Ovary (tissue), 9 donors: ENCODE results near the gene CDH22. TPM values are rescaled to one million over a fixed set of nuclear protein-coding genes. Genes with fewer than 3 reads are reported as not detected.

Source experiments
- DNase-seq, 5 donors: peaks; one replicate each; pipeline ENCODE4 v3.0.0-alpha.2; 2019 to 2020
- H3K27ac ChIP-seq, 2 donors: fragments of 200-600 bp; one replicate each; pipeline versions ENCODE4 v1.5.1 to v1.8.0; 2019 to 2022
- H3K27me3 ChIP-seq: fragments of 200-600 bp; one replicate; pipeline ENCODE4 v1.8.0; 2022
- H3K36me3 ChIP-seq: fragments of 200-600 bp; sonication (generic); one replicate; pipeline ENCODE4 v1.5.1; 2019
- H3K4me1 ChIP-seq: one replicate; pipeline ENCODE4 v1.8.1; 2013; ENCODE audit warnings: mild to moderate bottlenecking, moderate library complexity; ENCODE audit not compliant: insufficient read depth
- H3K4me3 ChIP-seq: fragments of 200-600 bp; sonication (generic); one replicate; pipeline ENCODE4 v1.5.1; 2017
- H3K9me3 ChIP-seq, 2 donors: fragments of 200-600 bp in 1 of 2; sonication (generic) in 1 of 2; one replicate each; pipeline versions ENCODE4 v1.5.1 to v1.8.1; 2013 to 2019; ENCODE audit warnings: mild to moderate bottlenecking in 1 of 2, moderate library complexity in 1 of 2
- EP300 ChIP-seq: sonication (generic); formaldehyde crosslinking; IDR thresholded peaks from one replicate; pipeline ENCODE4 v1.6.1; 2017; ENCODE audit warnings: antibody characterized with exemption
- POLR2A ChIP-seq: fragments of 450-650 bp; IDR thresholded peaks from one replicate; pipeline ENCODE4 v1.6.1; 2017; ENCODE audit warnings: antibody characterized with exemption, mild to moderate bottlenecking, moderate library complexity
- WGBS, 3 donors: extraction: QIAGEN DNeasy Blood & Tissue Kit in 1 of 3; methylation state at CpG; one replicate each; pipeline versions ENCODE4 v1.1.5 to v1.1.7; 2013 to 2017; 5-methylcytosine and 5-hydroxymethylcytosine counted together
- intact Hi-C, 4 donors: fragments of 100-400 bp; cut with DNase I; formaldehyde crosslinking; loops; one replicate each; pipeline versions ENCODE4 v1.11.0 to v1.15.1; 2022 to 2023
- polyA plus RNA-seq, 2 donors: library from polyadenylated mRNA; stranded (reverse); fragments of 200-250 nt in 1 of 2; fragments of 350-450 nt in 1 of 2; fragmentation: Illumina TruSeq in 1 of 2; extraction: RNeasy Lipid Tissue Mini Kit (QIAGEN cat#74804) in 1 of 2; gene quantifications; one replicate each; pipeline ENCODE4 v1.2.3, GENCODE V29; 2013 to 2014
- total RNA-seq, 7 donors: library from RNA; depleted of rRNA in 2 of 7; stranded (reverse); fragments of >200 nt in 2 of 7; fragmentation: NEBNext Ultra II Directional in 3 of 7; extraction: Animal tissue kit (Norgen Biotek cat#: 25700) in 3 of 7; gene quantifications; one replicate each; pipeline versions ENCODE4 v1.1.0 to v1.2.4, GENCODE V29; 2016 to 2023
- TF ChIP-seq, protein P1 (sequence below), 3 donors: fragments of 450-650 bp in 2 of 3; fragments of 200-600 bp in 1 of 3; IDR thresholded peaks; one replicate each; pipeline versions ENCODE4 v1.5.1 to v1.8.0; 2016 to 2022; ENCODE audit warnings: antibody characterized with exemption in 3 of 3, mild to moderate bottlenecking in 1 of 3
- donor health status: DM: no; HTN: no; CAD: no; lungs with moderate emphysema.
- donor health status: DM: no; HTN: no; CAD: no.
- donor health status: Bipolar disorder and iron deficiency.
- donor health status: DM: yes; HTN: yes; CAD: no.
- donor health status: DM: no; HTN: no; CAD: no.
- donor health status: DM: yes; HTN: yes; CAD: no.

CDH22 gene
- total and polyA plus RNA-seq, 9 donors: 0.10 to 1.5 (median 0.36) TPM

DNA sequence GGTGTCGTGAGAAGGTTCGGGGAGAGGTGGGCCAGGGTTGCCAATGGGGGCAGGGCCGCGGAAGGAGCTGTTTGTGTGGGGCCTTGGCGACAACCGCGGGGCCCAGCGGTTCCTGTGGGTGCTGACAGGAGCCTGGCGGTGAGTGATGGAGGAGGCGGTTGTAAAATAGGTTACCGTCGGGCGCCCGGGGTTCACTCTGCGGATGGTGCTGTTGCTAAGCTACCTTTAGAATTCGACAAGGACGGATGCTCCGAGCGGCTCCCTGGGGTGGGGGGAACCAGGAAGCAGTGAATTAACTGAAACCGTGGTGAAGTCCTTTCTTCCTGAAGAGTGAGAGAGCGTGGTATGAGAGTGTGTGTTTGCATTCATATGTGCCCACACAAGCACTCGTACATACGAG lies 61.7 kb downstream of the CDH22 start:
- Histone ChIP-seq H3K4me1 (no peaks in the 10 kb centered on the region), H3K4me3 (no peak overlapping the region), H3K9me3 (no peaks in the 10 kb centered on the region), H3K27ac (no peak overlapping the region), H3K36me3 (no peaks in the 10 kb centered on the region), H3K27me3 (no peaks in the 10 kb centered on the region)
- WGBS, 3 donors: 16 to 40% (median 17%) methylated on average over 23 of the region's 23 CpGs
- intact Hi-C loops: no loop called here
- TF ChIP-seq POLR2A: no peak
- TF ChIP-seq, protein P1, sequence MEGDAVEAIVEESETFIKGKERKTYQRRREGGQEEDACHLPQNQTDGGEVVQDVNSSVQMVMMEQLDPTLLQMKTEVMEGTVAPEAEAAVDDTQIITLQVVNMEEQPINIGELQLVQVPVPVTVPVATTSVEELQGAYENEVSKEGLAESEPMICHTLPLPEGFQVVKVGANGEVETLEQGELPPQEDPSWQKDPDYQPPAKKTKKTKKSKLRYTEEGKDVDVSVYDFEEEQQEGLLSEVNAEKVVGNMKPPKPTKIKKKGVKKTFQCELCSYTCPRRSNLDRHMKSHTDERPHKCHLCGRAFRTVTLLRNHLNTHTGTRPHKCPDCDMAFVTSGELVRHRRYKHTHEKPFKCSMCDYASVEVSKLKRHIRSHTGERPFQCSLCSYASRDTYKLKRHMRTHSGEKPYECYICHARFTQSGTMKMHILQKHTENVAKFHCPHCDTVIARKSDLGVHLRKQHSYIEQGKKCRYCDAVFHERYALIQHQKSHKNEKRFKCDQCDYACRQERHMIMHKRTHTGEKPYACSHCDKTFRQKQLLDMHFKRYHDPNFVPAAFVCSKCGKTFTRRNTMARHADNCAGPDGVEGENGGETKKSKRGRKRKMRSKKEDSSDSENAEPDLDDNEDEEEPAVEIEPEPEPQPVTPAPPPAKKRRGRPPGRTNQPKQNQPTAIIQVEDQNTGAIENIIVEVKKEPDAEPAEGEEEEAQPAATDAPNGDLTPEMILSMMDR (IDR thresholded peaks at IDR 0.05): no peak
- TF ChIP-seq EP300: no peak
- DNase-seq: no peak

GRCh38 chr20:46243707-46244628 lies 64.3 kb downstream of the CDH22 start:
- Histone ChIP-seq H3K36me3 (no peaks in the 10 kb centered on the region), H3K27ac (no peak overlapping the region), H3K4me1 (no peaks in the 10 kb centered on the region), H3K9me3 (no peaks in the 10 kb centered on the region), H3K4me3 (no peak overlapping the region), H3K27me3 (no peaks in the 10 kb centered on the region)
- no peak for TF ChIP-seq EP300
- TF ChIP-seq POLR2A: no peak
- TF ChIP-seq, protein P1 (IDR thresholded peaks at IDR 0.05): no peak
- intact Hi-C loops: no loop called here
- 45 to 55% (median 53%) methylated on average over 9 of the region's 9 CpGs for WGBS, 3 donors
- no peak for DNase-seq

- TF ChIP-seq POLR2A (no peak), EP300 (no peak)
- TF ChIP-seq, protein P1 (IDR thresholded peaks at IDR 0.05): no peak
- Histone ChIP-seq H3K9me3 (no peaks in the 10 kb centered on the region), H3K36me3 (no peaks in the 10 kb centered on the region), H3K27ac (no peak overlapping the region), H3K4me3 (no peak overlapping the region), H3K4me1 (no peaks in the 10 kb centered on the region), H3K27me3 (no peaks in the 10 kb centered on the region)
- intact Hi-C loops: no loop called here
- 45 to 59% (median 53%) methylated on average over 2 of the region's 2 CpGs for WGBS, 3 donors
- DNase-seq: no peak
Measured at GRCh38 chr20:46242390-46242789, 65.9 kb downstream of the CDH22 start.

- no peaks in the 10 kb centered on the region for H3K36me3 ChIP-seq
- no peaks in the 10 kb centered on the region for H3K27me3 ChIP-seq
- H3K27ac ChIP-seq: no peak overlapping the region
- no peak overlapping the region for H3K4me3 ChIP-seq
- WGBS, 3 donors: 90 to 94% (median 92%) methylated on average over 22 of the region's 22 CpGs
- no peaks in the 10 kb centered on the region for H3K4me1 ChIP-seq
- no peaks in the 10 kb centered on the region for H3K9me3 ChIP-seq
- TF ChIP-seq EP300: no peak
- TF ChIP-seq POLR2A: no peak
- TF ChIP-seq, protein P1 (IDR thresholded peaks at IDR 0.05): no peak
- intact Hi-C loops: no loop called here
- DNase-seq: no peak
Measured at GRCh38 chr20:46240881-46241280, 67.4 kb downstream of the CDH22 start.
